ENCODE data around the gene BLMH. TPM values are rescaled to one million over a fixed set of nuclear protein-coding genes. Genes with fewer than 3 reads are reported as not detected.

Gene BLMH
- total and polyA plus RNA-seq, 2 experiments from 2014 or later = 21.3 to 28.2 TPM

- Histone ChIP-seq H3K27ac (no peak overlapping the region), H2AFZ (no peak overlapping the region)
Measured at GRCh38 chr17:30324723-30325122, 33.0 kb upstream of the BLMH start.

GRCh38 chr17:30323895-30324319, 32.2 kb upstream of the BLMH start:
- H3K79me2 ChIP-seq = no peaks in the 10 kb centered on the region
- no peaks in the 10 kb centered on the region for H3K36me3 ChIP-seq (replicated peaks; ENCODE audit: insufficient read depth, low read depth)
- H4K20me1 ChIP-seq (ENCODE audit: insufficient read depth, poor library complexity, severe bottlenecking) = no peaks in the 10 kb centered on the region
- no peaks in the 10 kb centered on the region for H3K9me3 ChIP-seq (ENCODE audit: low read depth)
- H3K9me2 ChIP-seq (replicated peaks; ENCODE audit: insufficient read depth) = no peaks in the 10 kb centered on the region
- TF ChIP-seq CTCF (IDR thresholded peaks at IDR 0.05; ENCODE audit: poor library complexity) (no peak), EZH2 (IDR thresholded peaks at IDR 0.05; ENCODE audit: borderline replicate concordance) (no peak)
- no peak overlapping the region for H3K4me3 ChIP-seq
- H3K27me3 ChIP-seq = no peaks in the 10 kb centered on the region
- H3K4me1 ChIP-seq (ENCODE audit: insufficient read depth) = no peaks in the 10 kb centered on the region
- no peak overlapping the region for H3K4me2 ChIP-seq
- H3K27ac ChIP-seq = no peak overlapping the region
- no peak overlapping the region for H2AFZ ChIP-seq
- no peak for DNase-seq (ENCODE audit: low spot score)

More at GRCh38 chr17:30324723-30325122, 33.0 kb upstream of the BLMH start:
- DNase-seq (ENCODE audit: low spot score) = no peak
- Histone ChIP-seq H3K4me1 (ENCODE audit: insufficient read depth) (no peaks in the 10 kb centered on the region), H3K79me2 (no peaks in the 10 kb centered on the region), H3K4me3 (no peak overlapping the region), H4K20me1 (ENCODE audit: insufficient read depth, poor library complexity, severe bottlenecking) (no peaks in the 10 kb centered on the region), H3K36me3 (replicated peaks; ENCODE audit: insufficient read depth, low read depth) (no peaks in the 10 kb centered on the region), H3K27me3 (no peaks in the 10 kb centered on the region), H3K9me2 (replicated peaks; ENCODE audit: insufficient read depth) (no peaks in the 10 kb centered on the region), H3K4me2 (no peak overlapping the region), H3K9me3 (ENCODE audit: low read depth) (no peaks in the 10 kb centered on the region)
- WGBS (ENCODE audit: low lambda C conversion rate, missing lambda C conversion rate) = 75% methylated on average over 7 of the region's 7 CpGs
- TF ChIP-seq EZH2 (IDR thresholded peaks at IDR 0.05; ENCODE audit: borderline replicate concordance) = no peak
- no peak for TF ChIP-seq EZH2phosphoT487 (IDR thresholded peaks at IDR 0.05; ENCODE audit: low read depth, severe bottlenecking, unreplicated experiment)
- no peak for TF ChIP-seq CTCF (IDR thresholded peaks at IDR 0.05; ENCODE audit: poor library complexity)

- Histone ChIP-seq H3K9me3 (ENCODE audit: low read depth) (no peaks in the 10 kb centered on the region), H3K4me2 (no peak overlapping the region), H3K27me3 (no peaks in the 10 kb centered on the region), H3K79me2 (no peaks in the 10 kb centered on the region), H3K4me1 (ENCODE audit: insufficient read depth) (no peaks in the 10 kb centered on the region), H3K4me3 (no peak overlapping the region), H4K20me1 (ENCODE audit: insufficient read depth, poor library complexity, severe bottlenecking) (no peaks in the 10 kb centered on the region), H3K9me2 (replicated peaks; ENCODE audit: insufficient read depth) (no peaks in the 10 kb centered on the region), H3K27ac (no peak overlapping the region), H3K36me3 (replicated peaks; ENCODE audit: insufficient read depth, low read depth) (no peaks in the 10 kb centered on the region), H2AFZ (no peak overlapping the region)
- TF ChIP-seq EZH2 (IDR thresholded peaks at IDR 0.05; ENCODE audit: borderline replicate concordance) = no peak
- no peak for TF ChIP-seq CTCF (IDR thresholded peaks at IDR 0.05; ENCODE audit: poor library complexity)
- TF ChIP-seq EZH2phosphoT487 (IDR thresholded peaks at IDR 0.05; ENCODE audit: low read depth, severe bottlenecking, unreplicated experiment) = no peak
- 73% methylated on average over 5 of the region's 5 CpGs for whole genome bisulfite sequencing (ENCODE audit: low lambda C conversion rate, missing lambda C conversion rate)
- DNase-seq (ENCODE audit: low spot score) = no peak
Measured at GRCh38 chr17:30323262-30323894, 31.6 kb upstream of the BLMH start.

Measured in hepatocyte (in vitro differentiated cells).